Left lung (tissue), 10 donors: Measurements from ENCODE around the gene CDH11. TPM values are rescaled to one million over a fixed set of nuclear protein-coding genes. Genes with fewer than 3 reads are reported as not detected.

Experiments
- ATAC-seq: fragments of 200-7000 bp; cut with Tn5 transposase; one replicate; pipeline ENCODE4 v1.9.1; 2020; ENCODE audit warnings: moderate library complexity
- DNase-seq, 4 donors: peaks; one replicate each; pipeline ENCODE4 v3.0.0-alpha.2; 2013 to 2020
- H3K27ac ChIP-seq, 2 donors: fragments of 200-600 bp; sonication (generic) in 1 of 2; one replicate each; pipeline versions ENCODE4 v1.5.0 to v1.8.0; 2020 to 2021
- H3K27me3 ChIP-seq, 2 donors: fragments of 200-600 bp; sonication (generic) in 1 of 2; one replicate each; pipeline versions ENCODE4 v1.5.0 to v1.8.0; 2020 to 2021
- H3K36me3 ChIP-seq, 2 donors: fragments of 200-600 bp; sonication (generic) in 1 of 2; one replicate each; pipeline versions ENCODE4 v1.5.0 to v1.8.0; 2020 to 2021
- H3K4me1 ChIP-seq, 2 donors: fragments of 200-600 bp; one replicate each; pipeline ENCODE4 v1.8.0; 2021
- H3K4me3 ChIP-seq, 2 donors: fragments of 200-600 bp; sonication (generic) in 1 of 2; one replicate each; pipeline versions ENCODE4 v1.5.0 to v1.8.0; 2020 to 2021; ENCODE audit warnings: mild to moderate bottlenecking in 1 of 2
- H3K9me3 ChIP-seq, 2 donors: fragments of 200-600 bp; sonication (generic) in 1 of 2; one replicate each; pipeline versions ENCODE4 v1.5.0 to v1.8.0; 2020 to 2021
- intact Hi-C, 2 donors: fragments of 100-400 bp; cut with DNase I; formaldehyde crosslinking; loops; one replicate each; pipeline versions ENCODE4 v1.11.2 to v1.14.2; 2022
- polyA plus RNA-seq, 6 donors: library from polyadenylated mRNA; unstranded; fragments of 120-200 nt; gene quantifications; one replicate each; pipeline ENCODE4 v1.2.1, GENCODE V29; 2013; ENCODE audit not compliant: insufficient read length in 6 of 6
- total RNA-seq, 2 donors: library from RNA; stranded (reverse); fragmentation: NEBNext Ultra II Directional; extraction: Animal tissue kit (Norgen Biotek cat#: 25700); gene quantifications; one replicate each; pipeline ENCODE4 v1.2.1, GENCODE V29; 2021
- TF ChIP-seq, protein P1 (sequence below), 2 donors: fragments of 200-600 bp; sonication (generic) in 1 of 2; IDR thresholded peaks; one replicate each; pipeline versions ENCODE4 v1.5.0 to v1.8.0; 2021; ENCODE audit warnings: antibody characterized with exemption in 2 of 2
- donor health status: DM: no; HTN: yes; CAD: no.
- donor health status: DM: no; HTN: no; CAD: no.

The CDH11 gene
- total and polyA plus RNA-seq, 8 donors = 161 to 350 (median 311) TPM

DNA sequence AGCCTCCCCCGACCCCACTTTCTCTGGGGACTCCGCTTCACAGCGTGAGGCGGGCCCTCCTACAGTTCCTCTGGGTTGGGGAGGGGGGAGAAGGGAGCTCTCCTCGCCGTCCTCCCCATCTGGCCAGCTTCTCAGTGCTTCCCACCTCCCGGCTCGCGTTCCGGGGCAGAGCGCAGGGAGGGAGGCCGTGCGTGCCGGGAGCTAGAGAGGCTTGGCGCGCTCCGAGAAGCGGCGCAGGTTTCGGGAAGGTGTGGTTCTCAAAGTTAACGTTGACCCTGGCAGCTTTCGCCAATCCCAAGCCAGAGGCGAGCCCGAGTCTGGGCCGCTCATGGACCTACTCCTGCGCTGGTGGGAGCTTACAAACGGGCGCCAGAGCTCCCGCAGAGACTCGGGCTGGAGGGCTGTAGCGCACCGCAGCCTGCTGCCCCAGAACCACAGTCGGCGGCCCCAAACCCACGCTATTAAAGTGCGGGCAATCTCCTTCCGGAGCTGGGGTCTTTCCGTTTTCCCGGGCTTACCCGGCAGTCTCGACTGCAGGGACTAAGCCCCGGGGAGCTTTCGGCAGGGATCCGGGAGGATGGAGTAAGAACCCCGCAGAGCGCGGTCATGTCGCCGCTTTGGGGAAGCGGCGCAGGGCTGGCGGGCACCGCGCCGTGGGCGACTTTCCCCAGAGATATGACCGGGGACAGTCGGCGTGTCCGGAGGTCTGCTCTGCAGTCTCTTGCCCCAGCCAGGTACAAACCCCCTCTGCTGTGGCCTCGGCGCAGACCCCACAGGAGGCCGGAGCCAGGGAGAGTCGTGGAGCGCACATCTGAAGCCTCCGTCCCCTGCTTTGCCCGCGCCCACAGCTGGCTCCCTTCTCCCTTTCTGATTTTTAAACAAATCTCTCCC, 787 bp downstream of the CDH11 start:
- Histone ChIP-seq H3K27me3 (peaks cover 7 to 69% of the 10 kb centered on the region in 2 donors), H3K36me3 (no peaks in the 10 kb centered on the region), H3K4me3 (peak overlapping the region; percentile 43 to 45), H3K27ac (peak overlapping the region; percentile 68 to 87), H3K9me3 (no peaks in the 10 kb centered on the region), H3K4me1 (no peaks in the 10 kb centered on the region)
- intact Hi-C loops = no loop called here
- TF ChIP-seq, protein P1, sequence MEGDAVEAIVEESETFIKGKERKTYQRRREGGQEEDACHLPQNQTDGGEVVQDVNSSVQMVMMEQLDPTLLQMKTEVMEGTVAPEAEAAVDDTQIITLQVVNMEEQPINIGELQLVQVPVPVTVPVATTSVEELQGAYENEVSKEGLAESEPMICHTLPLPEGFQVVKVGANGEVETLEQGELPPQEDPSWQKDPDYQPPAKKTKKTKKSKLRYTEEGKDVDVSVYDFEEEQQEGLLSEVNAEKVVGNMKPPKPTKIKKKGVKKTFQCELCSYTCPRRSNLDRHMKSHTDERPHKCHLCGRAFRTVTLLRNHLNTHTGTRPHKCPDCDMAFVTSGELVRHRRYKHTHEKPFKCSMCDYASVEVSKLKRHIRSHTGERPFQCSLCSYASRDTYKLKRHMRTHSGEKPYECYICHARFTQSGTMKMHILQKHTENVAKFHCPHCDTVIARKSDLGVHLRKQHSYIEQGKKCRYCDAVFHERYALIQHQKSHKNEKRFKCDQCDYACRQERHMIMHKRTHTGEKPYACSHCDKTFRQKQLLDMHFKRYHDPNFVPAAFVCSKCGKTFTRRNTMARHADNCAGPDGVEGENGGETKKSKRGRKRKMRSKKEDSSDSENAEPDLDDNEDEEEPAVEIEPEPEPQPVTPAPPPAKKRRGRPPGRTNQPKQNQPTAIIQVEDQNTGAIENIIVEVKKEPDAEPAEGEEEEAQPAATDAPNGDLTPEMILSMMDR (IDR thresholded peaks at IDR 0.05) = no peak
- ATAC-seq = peak; percentile 2
- DNase-seq = peak in 3 of 4 donors; percentile 36 to 71 (median 37)

DNA sequence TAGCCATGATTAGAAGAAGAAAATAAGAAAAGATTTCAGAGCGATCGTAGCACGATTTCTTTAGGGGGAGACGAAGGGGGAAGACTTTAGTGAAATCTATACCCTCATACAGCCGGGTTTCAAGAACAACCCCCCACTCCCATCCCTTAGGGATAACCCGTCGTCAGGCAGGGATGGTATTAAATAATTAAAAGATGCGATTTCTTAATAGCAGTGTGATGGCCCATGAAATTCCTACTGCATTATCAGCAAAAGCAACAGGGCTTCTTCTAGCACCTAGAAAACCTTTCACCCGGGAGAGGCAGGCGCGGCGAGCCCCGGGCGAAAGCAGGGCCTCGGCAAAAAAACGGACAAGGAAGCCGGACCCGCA, 1.4 kb downstream of the CDH11 start:
- no peak for DNase-seq
- no peaks in the 10 kb centered on the region for H3K9me3 ChIP-seq
- peaks cover 7 to 69% of the 10 kb centered on the region in 2 donors for H3K27me3 ChIP-seq
- TF ChIP-seq, protein P1 (IDR thresholded peaks at IDR 0.05) = no peak
- ATAC-seq = no peak
- no peaks in the 10 kb centered on the region for H3K4me1 ChIP-seq
- no peaks in the 10 kb centered on the region for H3K36me3 ChIP-seq
- H3K4me3 ChIP-seq = peak overlapping the region; percentile 43 to 45
- intact Hi-C loops = no loop called here
- peak overlapping the region; percentile 68 to 87 for H3K27ac ChIP-seq

DNA sequence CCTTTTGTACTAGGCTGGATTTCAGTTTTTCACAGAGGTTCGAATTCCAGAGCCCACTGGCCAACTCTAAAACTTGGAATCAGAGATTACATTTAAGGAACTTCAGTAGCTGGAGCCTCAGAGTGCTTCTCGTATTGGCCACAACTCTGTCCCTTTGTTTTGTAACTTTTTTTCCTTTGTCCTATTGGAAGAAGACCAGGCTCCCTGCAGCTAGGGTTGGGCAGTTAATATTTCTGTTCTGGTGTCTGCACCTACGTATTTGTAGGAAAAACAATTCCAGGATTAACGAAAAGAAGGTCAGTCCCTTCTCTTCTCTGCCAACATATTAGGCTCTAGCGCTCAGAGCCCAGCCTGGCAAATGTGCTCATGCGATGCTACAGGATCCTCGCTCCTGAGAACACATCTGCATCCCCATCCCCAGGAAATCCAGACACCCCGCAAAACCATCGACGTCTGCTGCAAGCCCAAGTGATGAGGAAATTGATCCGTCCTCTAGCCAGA, 1.9 kb downstream of the CDH11 start:
- peak in 2 of 4 donors; percentile 34 to 40 for DNase-seq
- intact Hi-C loops = no loop called here

DNA sequence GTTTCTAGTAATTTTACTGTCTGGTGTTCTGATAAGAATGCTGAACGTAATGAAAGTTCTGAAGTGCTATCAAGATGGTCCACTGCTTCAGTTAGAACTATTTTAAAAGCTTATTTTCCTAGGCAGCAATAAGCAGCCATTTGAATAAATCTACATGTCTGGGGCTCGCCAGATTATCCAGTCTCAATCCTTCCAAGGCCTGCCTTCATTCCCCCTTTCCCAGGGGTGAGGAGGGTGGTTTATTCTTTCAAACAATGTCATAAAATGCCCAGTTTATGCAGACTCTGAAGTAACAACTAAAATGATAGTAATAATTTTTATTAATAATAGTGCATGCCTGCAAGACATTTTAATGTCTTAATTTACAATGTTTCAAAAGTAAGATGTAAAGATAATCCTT, 2.4 kb downstream of the CDH11 start:
- peaks cover 7 to 64% of the 10 kb centered on the region in 2 donors for H3K27me3 ChIP-seq
- no peak for DNase-seq
- peak overlapping the region; percentile 5 to 87 for H3K27ac ChIP-seq
- ATAC-seq = no peak
- H3K9me3 ChIP-seq = no peaks in the 10 kb centered on the region
- intact Hi-C loops = no loop called here
- no peaks in the 10 kb centered on the region for H3K4me1 ChIP-seq
- TF ChIP-seq, protein P1 (IDR thresholded peaks at IDR 0.05) = no peak
- H3K36me3 ChIP-seq = no peaks in the 10 kb centered on the region
- H3K4me3 ChIP-seq = peak overlapping the region; percentile 43 to 45

More for the DNA sequence above, 1.9 kb downstream of the CDH11 start:
- Histone ChIP-seq H3K36me3 (no peaks in the 10 kb centered on the region), H3K9me3 (no peaks in the 10 kb centered on the region), H3K4me1 (no peaks in the 10 kb centered on the region), H3K4me3 (peak overlapping the region; percentile 43 to 45), H3K27ac (peak overlapping the region; percentile 5 to 87), H3K27me3 (peaks cover 7 to 69% of the 10 kb centered on the region in 2 donors)
- TF ChIP-seq, protein P1 (IDR thresholded peaks at IDR 0.05) = no peak
- ATAC-seq = no peak

DNA sequence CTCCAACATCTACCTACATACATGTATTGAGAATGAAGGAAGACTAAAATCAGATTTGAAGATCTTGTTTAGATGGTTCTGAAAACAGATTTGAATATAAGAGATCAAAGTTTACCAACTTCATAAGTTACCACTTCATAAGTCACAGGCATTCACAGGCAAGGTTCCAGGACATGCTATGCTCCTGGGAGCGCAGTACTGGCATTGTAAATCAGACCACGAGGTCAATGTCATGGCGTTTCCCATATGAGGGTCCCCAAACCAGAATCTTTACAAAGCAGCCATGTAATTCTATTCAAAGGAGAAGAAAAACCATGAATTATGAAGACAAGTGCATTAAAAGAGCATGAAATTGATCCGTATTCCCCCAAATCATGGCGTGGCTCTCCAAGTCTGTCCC, 3.0 kb downstream of the CDH11 start:
- no peaks in the 10 kb centered on the region for H3K4me1 ChIP-seq
- no peaks in the 10 kb centered on the region for H3K9me3 ChIP-seq
- H3K4me3 ChIP-seq = peak overlapping the region; percentile 43 to 45
- H3K27ac ChIP-seq = no peak overlapping the region
- H3K27me3 ChIP-seq = peaks cover 7 to 58% of the 10 kb centered on the region in 2 donors
- no peak for DNase-seq
- intact Hi-C loops = no loop called here
- H3K36me3 ChIP-seq = no peaks in the 10 kb centered on the region
- TF ChIP-seq, protein P1 (IDR thresholded peaks at IDR 0.05) = no peak
- ATAC-seq = no peak
